ENCODE measurements around the gene GAK.

Gene GAK

DNA sequence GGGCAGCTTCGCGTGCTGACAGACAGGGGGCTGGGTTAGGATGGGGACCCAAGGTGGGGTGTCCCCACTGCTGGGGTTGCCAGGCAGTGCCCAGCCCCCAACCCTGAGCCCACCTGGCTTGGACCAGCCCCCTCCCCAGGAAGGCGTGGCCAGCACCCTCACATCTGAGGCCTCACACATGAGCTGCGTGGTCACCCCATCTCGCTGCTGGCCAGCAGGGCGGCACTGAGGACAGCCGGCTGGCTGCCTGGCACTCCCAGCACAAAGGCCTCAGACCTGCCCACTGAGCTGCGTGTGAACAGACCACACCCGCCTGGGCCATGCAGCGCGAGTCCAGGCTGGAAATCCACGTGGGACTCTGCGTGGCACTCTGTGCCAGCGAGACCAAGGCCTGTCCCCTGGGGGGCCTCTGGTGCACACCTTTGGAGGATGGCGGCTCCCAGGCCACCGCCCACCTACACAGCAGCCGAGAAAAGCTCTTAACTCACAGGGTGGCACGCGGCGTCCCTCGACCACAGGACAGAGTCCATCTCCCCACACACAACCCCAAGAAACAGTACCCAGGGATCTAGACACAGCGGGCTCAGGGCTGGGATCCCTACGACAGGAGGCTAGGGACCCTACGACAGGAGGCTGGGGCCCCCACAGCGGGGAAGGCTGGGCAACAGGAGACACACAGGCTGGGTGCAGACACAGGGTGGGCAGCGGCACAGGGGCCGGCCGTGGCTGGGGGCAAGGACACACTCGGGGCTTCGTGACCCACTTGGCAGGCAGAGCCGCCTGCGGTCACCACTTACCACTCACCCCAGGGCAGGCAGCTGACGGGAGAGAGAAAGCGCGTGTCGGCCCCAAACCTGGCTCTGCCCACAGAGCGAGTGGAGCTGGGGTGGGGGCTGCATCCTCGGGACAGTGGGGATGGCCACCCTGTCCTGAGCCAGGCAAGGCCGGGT, 31.4 kb upstream of the GAK start:
- DNase-seq, result no peak

- DNase-seq, result no peak
Observed at GRCh38 chr4:962231-963208, 30.4 kb upstream of the GAK start.

DNA sequence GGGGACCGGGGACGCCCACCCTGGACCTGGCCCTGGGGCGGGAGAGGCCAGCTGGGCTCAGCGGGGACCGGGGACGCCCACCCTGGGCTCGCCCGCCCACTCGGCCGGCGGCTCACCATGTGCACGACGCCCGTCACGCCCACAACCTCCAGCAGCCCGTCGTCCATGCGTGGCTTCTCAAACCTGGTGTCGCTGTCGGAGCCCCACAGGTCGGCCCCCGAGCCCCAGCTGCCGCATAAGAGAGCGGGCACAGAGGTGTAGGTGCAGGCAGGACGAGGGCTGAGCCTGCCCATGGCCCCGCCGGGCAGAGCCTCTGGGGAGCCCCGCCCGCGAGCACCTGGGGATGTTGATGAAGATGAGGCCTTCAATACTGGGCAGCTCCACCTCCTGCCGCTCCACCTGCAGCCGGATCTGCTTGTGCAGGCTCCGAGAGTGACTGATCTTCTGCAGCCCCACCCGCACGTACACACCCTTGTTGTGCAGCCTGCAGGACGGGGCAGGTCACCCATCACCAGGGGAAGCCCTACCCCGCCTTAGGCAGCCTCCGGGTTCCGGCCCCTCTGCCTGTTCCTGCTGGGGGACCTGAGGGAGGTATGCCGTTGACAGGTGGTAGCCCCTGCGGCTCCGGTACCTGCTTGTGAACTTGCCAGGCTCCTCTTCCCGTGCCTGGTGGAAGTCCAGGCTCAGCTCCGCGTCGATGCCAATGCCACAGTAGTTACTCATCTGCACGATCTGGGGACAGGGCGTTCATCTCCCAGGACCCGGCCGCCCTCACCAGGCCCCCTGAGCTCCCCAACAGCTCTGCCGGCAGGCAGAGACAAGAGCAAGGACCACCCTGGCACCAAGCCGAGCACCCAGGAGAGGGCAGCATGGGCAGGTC, 29.5 kb upstream of the GAK start:
- no peak for DNase-seq

DNA sequence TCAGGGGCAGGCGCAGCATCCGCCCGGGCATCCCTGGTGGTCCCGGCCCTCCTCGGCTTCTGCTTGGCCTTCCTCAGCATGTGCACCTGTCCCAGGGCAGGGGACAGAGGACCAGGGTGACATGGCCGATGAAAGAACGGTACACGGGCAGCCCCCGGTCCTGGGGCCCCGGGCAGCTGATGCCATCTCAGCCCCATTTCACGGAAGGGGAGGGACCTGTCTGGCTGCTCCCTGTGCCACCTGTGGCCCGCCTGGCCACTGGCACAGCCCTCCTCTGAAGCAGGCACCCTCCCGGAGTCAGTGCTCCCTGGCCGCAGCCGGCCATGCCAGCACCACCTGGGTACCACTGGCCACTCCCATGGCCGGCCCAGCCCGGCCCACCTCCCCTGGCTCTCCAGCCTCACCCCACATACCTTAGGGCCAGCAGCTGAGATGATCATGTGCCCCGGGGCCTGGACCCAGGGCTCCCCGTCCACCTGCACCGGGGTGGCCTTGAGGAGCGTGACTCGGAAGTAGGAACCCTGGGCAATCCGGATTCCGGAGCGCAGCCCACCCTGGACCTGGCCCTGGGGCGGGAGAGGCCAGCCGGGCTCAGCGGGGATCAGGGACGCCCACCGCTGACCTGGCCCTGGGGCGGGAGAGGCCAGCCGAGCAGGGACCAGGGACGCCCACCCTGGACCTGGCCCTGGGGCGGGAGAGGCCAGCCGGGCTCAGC, 28.7 kb upstream of the GAK start:
- DNase-seq, result no peak

GRCh38 chr4:960140-960635, 28.1 kb upstream of the GAK start:
- no peak for DNase-seq

DNA sequence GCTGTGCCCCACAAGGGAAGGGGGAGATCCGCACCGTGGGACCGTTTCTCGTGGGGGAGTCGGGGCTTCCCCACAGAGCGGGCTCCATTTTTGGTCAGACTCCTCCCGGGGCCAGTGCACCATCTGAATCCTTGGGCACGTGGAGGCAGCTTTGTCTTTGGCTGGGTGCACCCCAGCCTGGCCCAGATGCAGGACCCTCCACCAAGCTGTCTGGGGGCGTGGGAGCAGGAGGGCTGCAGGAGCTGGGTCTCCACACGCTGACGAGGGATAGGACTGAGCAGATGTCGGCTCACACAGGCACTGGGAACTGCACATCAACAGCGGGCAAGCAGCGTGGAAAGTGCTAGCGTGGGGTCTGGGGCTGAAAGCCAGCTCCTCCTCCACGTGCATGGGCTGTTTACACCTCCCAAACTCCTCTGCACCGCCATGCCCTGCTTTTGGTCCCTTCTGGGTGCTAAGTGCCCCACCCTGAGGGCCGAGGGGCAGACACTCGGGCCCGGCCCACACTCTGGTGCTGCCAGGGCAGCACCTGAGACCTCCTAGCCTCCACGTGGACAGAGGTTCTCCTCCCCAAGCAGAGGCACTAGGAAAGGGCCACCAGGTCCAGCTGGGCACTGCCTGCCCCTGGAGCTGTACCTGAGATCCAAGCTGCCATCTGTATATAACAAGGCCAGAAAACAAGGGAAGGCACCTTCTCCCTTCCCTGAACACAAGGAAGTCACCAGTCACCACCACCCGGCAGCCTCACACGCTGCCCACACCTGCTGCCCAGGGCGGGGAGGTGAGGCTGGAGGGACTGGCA, 27.4 kb upstream of the GAK start:
- no peak for DNase-seq

GRCh38 chr4:958696-959337, 26.7 kb upstream of the GAK start:
- DNase-seq, result no peak

GRCh38 chr4:958314-958665, 26.2 kb upstream of the GAK start:
- no peak for DNase-seq

DNA sequence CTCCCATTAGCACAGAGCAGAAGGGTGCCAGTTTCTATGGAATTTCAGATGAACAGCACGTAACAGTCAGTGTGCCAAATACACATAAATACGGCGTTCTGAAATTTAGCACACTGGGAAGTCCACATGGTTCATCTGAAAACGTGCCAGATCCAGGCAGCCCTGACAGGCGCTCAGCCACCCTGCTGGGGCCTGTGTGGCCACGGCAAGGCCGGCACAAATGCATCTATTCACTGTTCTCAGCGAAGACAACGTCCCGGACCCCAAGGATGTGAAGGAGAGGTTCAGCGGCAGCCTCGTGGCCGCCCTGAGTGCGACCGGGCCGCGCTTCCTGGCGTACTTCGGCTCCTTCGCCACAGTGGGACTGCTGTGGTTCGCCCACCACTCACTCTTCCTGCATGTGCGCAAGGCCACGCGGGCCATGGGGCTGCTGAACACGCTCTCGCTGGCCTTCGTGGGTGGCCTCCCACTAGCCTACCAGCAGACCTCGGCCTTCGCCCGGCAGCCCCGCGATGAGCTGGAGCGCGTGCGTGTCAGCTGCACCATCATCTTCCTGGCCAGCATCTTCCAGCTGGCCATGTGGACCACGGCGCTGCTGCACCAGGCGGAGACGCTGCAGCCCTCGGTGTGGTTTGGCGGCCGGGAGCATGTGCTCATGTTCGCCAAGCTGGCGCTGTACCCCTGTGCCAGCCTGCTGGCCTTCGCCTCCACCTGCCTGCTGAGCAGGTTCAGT, 25.6 kb upstream of the GAK start:
- DNase-seq, result no peak

- no peak for DNase-seq
Observed at GRCh38 chr4:957231-957580, 25.1 kb upstream of the GAK start.

DNA sequence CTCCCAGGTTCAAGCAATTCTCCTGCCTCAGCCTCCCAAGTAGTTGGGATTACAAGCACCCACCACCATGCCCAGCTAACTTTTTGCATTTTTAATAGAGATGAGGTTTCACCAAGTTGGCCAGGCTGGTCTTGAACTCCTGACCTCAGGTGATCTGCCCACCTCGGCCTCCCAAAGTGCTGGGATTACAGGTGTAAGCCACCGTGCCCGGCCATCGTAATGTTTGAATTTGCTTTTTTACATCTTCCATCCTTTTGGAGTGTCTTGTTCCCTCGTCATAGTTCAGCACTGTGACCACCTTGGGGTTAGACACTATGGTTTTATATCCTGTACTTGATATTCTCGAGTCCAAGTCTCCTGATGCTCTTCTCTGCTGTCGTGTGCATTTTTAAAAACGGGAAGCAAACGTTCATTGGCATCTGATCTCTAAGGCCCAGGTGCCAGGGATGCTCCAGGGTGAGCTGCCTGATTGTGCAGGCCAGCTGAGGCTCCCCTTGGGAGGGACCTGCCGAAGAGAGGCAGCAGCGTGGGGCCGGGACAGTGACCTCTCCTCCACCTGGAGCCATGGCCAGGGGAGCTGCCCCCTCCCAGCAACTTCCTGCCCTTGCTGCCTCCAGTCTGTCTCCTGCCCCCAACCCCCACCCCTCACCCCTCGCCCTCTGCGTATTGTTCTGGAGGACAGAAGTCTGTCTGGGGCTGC, 24.6 kb upstream of the GAK start:
- DNase-seq, result no peak

DNA sequence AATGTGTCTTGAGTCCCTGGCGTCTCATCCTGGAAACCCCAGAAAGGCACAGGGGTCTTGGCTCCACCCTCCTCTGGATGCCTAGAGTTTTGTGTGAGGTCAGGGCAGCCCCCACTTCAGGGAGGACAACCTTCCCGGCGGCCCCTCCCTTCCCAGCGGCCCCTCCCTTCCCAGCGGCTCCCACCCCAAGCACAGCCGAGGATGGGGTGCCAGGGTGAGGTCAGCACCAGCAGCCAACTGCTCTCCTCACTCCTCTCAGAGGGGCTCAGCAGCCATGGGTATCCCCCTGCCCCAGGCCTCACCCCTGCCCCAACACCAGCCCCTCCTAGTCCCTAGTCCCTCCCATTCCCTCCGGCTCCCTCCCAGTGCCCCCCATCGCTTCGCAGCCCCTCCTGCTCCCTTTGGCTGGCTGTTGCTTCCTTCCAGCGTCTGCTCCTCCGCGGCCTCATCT, 23.8 kb upstream of the GAK start:
- DNase-seq, result no peak

- DNase-seq, result no peak
Observed at GRCh38 chr4:955161-955921, 23.2 kb upstream of the GAK start.

- DNase-seq, result no peak
Observed at GRCh38 chr4:954211-955020, 22.3 kb upstream of the GAK start.

DNA sequence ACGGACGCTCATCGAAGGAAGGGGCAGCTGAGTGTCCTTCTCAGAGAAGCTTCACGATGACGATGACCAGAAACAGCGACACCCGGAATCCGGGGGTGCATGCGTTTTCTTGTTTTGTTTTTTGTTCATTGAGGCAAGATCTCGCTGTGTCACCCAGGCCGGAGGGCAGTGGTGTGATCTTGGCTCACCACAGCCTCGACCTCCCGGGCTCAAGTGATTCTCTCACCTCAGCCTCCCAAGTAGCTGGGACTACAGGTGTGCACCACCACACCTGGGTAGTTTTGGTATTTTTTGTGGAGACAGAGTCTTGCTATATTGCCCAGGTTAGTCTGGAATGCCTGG, 21.4 kb upstream of the GAK start:
- no peak for DNase-seq

GRCh38 chr4:952881-953573, 20.9 kb upstream of the GAK start:
- DNase-seq, result no peak
